ENCODE data around the gene HACL1. TPM values are rescaled to one million over a fixed set of nuclear protein-coding genes. Genes with fewer than 3 reads are reported as not detected.

HACL1 gene
- total and polyA plus RNA-seq, 10 of the 15 experiments (the other 5 are each of a cell fraction or from before 2014, with no cell fraction given), result 19.4 to 48.7 (median 30.1) TPM

- intact Hi-C loops (cut with micrococcal nuclease; ENCODE audit: unreplicated experiment) (loop anchor here (10.0 kb wide), 1 partner anchor 865 kb away; the partner anchor contains the start of gene RFTN1), in situ Hi-C loops (cut with MboI) (no loop called here)
- Histone ChIP-seq H3K79me2 (ENCODE audit: control insufficient read depth, insufficient read depth, low read length) (no peaks in the 10 kb centered on the region), H3K4me3 (no peak overlapping the region), H2AFZ (ENCODE audit: control insufficient read depth, low read depth, low read length) (no peak overlapping the region; the same call in 1 of the 2 replicates), H3K27ac (ENCODE audit: control insufficient read depth, insufficient read depth) (peak overlapping the region; percentile 81), H3K4me1 (ENCODE audit: control insufficient read depth, insufficient read depth, low read length) (peaks cover 38% of the 10 kb centered on the region), H3K9me3 (replicated peaks; ENCODE audit: control insufficient read depth, insufficient read depth, low read length) (peaks cover 7% of the 10 kb centered on the region; the same call in 2 of the 3 replicates), H3K4me2 (ENCODE audit: control insufficient read depth, insufficient read depth) (peak overlapping the region; percentile 85), H3K36me3 (ENCODE audit: control insufficient read depth in 2 of 2, insufficient read depth in 2 of 2, low read length in 1 of 2) (no peaks in the 10 kb centered on the region; a peak in 1 of 4 replicates), H3K9ac (ENCODE audit: control insufficient read depth, insufficient read depth, low read length) (no peak overlapping the region), H4K20me1 (ENCODE audit: control insufficient read depth, insufficient read depth) (no peaks in the 10 kb centered on the region), H3K27me3 (replicated peaks in 1 of 2; ENCODE audit: control insufficient read depth in 2 of 2, insufficient read depth in 2 of 2, low read length in 1 of 2) (no peaks in the 10 kb centered on the region)
- TF ChIP-seq RBBP5 (conservative IDR thresholded peaks at IDR 0.05) (no peak), TARDBP (IDR thresholded peaks at IDR 0.05; ENCODE audit: borderline replicate concordance) (no peak), KDM1A (IDR thresholded peaks at IDR 0.05; ENCODE audit: borderline replicate concordance) (no peak), ZNF24 (IDR thresholded peaks at IDR 0.05) (no peak), NRF1 (conservative IDR thresholded peaks at IDR 0.05; ENCODE audit: low read depth, low read length) (no peak), NR2C2 (IDR thresholded peaks at IDR 0.05; ENCODE audit: borderline replicate concordance, control insufficient read depth, insufficient read length, low read depth) (no peak), PAX8 (IDR thresholded peaks at IDR 0.05) (no peak), ETV6 (conservative IDR thresholded peaks at IDR 0.05 in 1 of 2, IDR thresholded peaks at IDR 0.05 in 1 of 2; ENCODE audit: borderline replicate concordance in 1 of 2, low read depth in 1 of 2) (no peak), SUPT20H (IDR thresholded peaks at IDR 0.05; ENCODE audit: borderline replicate concordance, control insufficient read depth, low read depth, low read length) (no peak), BCL11A (IDR thresholded peaks at IDR 0.05; ENCODE audit: low read depth, low read length) (no peak), IRF3 (IDR thresholded peaks at IDR 0.05) (no peak), EZH2 (IDR thresholded peaks at IDR 0.05; ENCODE audit: borderline replicate concordance, control insufficient read depth, low read depth, low read length) (no peak)
- TF ChIP-seq, protein P1, sequence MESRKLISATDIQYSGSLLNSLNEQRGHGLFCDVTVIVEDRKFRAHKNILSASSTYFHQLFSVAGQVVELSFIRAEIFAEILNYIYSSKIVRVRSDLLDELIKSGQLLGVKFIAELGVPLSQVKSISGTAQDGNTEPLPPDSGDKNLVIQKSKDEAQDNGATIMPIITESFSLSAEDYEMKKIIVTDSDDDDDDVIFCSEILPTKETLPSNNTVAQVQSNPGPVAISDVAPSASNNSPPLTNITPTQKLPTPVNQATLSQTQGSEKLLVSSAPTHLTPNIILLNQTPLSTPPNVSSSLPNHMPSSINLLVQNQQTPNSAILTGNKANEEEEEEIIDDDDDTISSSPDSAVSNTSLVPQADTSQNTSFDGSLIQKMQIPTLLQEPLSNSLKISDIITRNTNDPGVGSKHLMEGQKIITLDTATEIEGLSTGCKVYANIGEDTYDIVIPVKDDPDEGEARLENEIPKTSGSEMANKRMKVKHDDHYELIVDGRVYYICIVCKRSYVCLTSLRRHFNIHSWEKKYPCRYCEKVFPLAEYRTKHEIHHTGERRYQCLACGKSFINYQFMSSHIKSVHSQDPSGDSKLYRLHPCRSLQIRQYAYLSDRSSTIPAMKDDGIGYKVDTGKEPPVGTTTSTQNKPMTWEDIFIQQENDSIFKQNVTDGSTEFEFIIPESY (IDR thresholded peaks at IDR 0.05), result no peak
- ChIA-PET RAD21 (ENCODE audit: unreplicated experiment) (interaction anchor here (0.8 to 2.5 kb wide), 4 partner anchors 12 to 152 kb away, joined by 3 to 13 read pairs (median 4); no protein-coding TSS in a partner anchor), CTCF (interaction anchor here (0.6 to 5.2 kb wide), 8 partner anchors 18 to 212 kb away, joined by 3 to 35 read pairs (median 4); partner anchors contain the start of gene ANKRD28), SMC1A (ENCODE audit: uncharacterized antibody, unreplicated experiment) (interaction anchor here (0.5 to 6.7 kb wide), 10 partner anchors 13 to 165 kb away, joined by 3 to 61 read pairs (median 4); no protein-coding TSS in a partner anchor), POLR2A (interaction anchor here (0.7 to 1.6 kb wide), 6 partner anchors 8 to 152 kb away, joined by 3 to 4 read pairs (median 3); partner anchors contain the start of gene ANKRD28)
- ATAC-seq (no peak), FAIRE-seq (no peak), DNase-seq (ENCODE audit: low read depth, low spot score) (no peak)
- BruUV-seq (replicated peaks), result no TSS peak
- WGBS (ENCODE audit: insufficient coverage, insufficient replicate concordance, low lambda C conversion rate, missing lambda C conversion rate), result 93% methylated on average over 3 of the region's 3 CpGs
These were observed 48.0 kb upstream of the HACL1 start for GRCh38 chr3:15649341-15649740.

Measured in GM12878 (cell line).